Mammary epithelial cell (primary cell): Measurements from ENCODE around the gene KLHL6.

ENCODE experiments used
- EZH2 ChIP-seq: IDR thresholded peaks from 2 replicates; pipeline ENCODE4 v1.6.1; 2012; ENCODE audit warnings: low read length, inconsistent platforms, borderline replicate concordance
- TF ChIP-seq, protein P1 (sequence below), 2 donors: IDR thresholded peaks in 1 of 2; conservative IDR thresholded peaks in 1 of 2; 2 replicates each; pipeline ENCODE4 v1.5.1; 2011 to 2012; ENCODE audit warnings: inconsistent platforms in 2 of 2, low read length in 2 of 2, mild to moderate bottlenecking in 2 of 2, control low read depth in 1 of 2, low read depth in 1 of 2; ENCODE audit not compliant: insufficient read depth in 1 of 2; ENCODE audit errors: extremely low read depth in 1 of 2

DNA sequence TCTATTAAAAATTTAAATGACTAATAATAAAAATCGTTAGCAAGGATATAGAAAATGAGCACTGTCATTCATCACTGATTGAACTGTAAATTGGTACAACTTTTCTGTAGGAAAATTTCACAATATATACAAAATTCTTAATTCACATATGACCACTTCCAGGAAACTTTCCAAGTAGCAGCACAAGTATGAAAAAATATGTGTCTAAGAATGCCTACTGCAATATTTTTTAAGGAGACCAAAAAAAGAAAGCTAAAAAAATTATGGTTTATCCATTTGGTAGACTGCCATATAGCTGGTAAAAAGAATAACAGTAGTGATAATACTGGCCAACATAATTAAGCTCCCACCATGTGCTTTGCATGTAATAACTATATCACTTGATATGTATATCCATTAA, 59.2 kb downstream of the KLHL6 start:
- TF ChIP-seq, protein P1, sequence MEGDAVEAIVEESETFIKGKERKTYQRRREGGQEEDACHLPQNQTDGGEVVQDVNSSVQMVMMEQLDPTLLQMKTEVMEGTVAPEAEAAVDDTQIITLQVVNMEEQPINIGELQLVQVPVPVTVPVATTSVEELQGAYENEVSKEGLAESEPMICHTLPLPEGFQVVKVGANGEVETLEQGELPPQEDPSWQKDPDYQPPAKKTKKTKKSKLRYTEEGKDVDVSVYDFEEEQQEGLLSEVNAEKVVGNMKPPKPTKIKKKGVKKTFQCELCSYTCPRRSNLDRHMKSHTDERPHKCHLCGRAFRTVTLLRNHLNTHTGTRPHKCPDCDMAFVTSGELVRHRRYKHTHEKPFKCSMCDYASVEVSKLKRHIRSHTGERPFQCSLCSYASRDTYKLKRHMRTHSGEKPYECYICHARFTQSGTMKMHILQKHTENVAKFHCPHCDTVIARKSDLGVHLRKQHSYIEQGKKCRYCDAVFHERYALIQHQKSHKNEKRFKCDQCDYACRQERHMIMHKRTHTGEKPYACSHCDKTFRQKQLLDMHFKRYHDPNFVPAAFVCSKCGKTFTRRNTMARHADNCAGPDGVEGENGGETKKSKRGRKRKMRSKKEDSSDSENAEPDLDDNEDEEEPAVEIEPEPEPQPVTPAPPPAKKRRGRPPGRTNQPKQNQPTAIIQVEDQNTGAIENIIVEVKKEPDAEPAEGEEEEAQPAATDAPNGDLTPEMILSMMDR (conservative IDR thresholded peaks at IDR 0.05 in 1 of 2, IDR thresholded peaks at IDR 0.05 in 1 of 2; ENCODE audit: extremely low read depth in 1 of 2, insufficient read depth in 1 of 2, low read depth in 1 of 2, low read length in 2 of 2) = no peak
- no peak for TF ChIP-seq EZH2
